GM12801 (cell line): ENCODE data around the gene GPRC5C.

Source experiments
- CTCF ChIP-seq: IDR thresholded peaks from one replicate; pipeline ENCODE4 v1.5.1; 2011; ENCODE audit warnings: control low read depth; ENCODE audit not compliant: insufficient read length; ENCODE audit errors: extremely low read depth

The GPRC5C gene

GRCh38 chr17:74430706-74431567, 951 bp upstream of the GPRC5C start:
- no peak for TF ChIP-seq CTCF

GRCh38 chr17:74432424-74432690, 469 bp downstream of the GPRC5C start:
- no peak for TF ChIP-seq CTCF

- TF ChIP-seq CTCF, result no peak
Observed at GRCh38 chr17:74432766-74433391, 991 bp downstream of the GPRC5C start.

GRCh38 chr17:74433421-74434121, 1.7 kb downstream of the GPRC5C start:
- TF ChIP-seq CTCF, result no peak

- TF ChIP-seq CTCF, result no peak
Observed at GRCh38 chr17:74435775-74436359, 4.0 kb downstream of the GPRC5C start.

GRCh38 chr17:74437702-74438101, 5.8 kb downstream of the GPRC5C start:
- no peak for TF ChIP-seq CTCF
